Upper lobe of right lung (tissue), 1 donor: Measurements from ENCODE around the gene IGSF23. TPM values are rescaled to one million over a fixed set of nuclear protein-coding genes. Genes with fewer than 3 reads are reported as not detected.

Source experiments
- ATAC-seq: fragments of 200-7000 bp; cut with Tn5 transposase; one replicate; pipeline ENCODE4 v1.9.1; 2020; ENCODE audit warnings: mild to moderate bottlenecking, moderate library complexity
- DNase-seq: peaks from one replicate; pipeline ENCODE4 v3.0.0-alpha.2; 2020
- H3K27ac ChIP-seq: fragments of 200-600 bp; one replicate; pipeline ENCODE4 v1.8.0; 2022
- H3K27me3 ChIP-seq: fragments of 200-600 bp; one replicate; pipeline ENCODE4 v1.8.0; 2022; ENCODE audit warnings: mild to moderate bottlenecking
- H3K36me3 ChIP-seq: fragments of 200-600 bp; one replicate; pipeline ENCODE4 v1.8.0; 2022
- H3K4me1 ChIP-seq: fragments of 200-600 bp; one replicate; pipeline ENCODE4 v1.8.0; 2022
- H3K4me3 ChIP-seq: fragments of 200-600 bp; one replicate; pipeline ENCODE4 v1.8.0; 2022; ENCODE audit warnings: mild to moderate bottlenecking
- H3K9me3 ChIP-seq: fragments of 200-600 bp; one replicate; pipeline ENCODE4 v1.8.0; 2022
- intact Hi-C: fragments of 100-400 bp; cut with DNase I; formaldehyde crosslinking; loops from one replicate; pipeline ENCODE4 v1.11.0; 2022
- total RNA-seq: library from RNA; stranded (reverse); fragmentation: NEBNext Ultra II Directional; extraction: Animal tissue kit (Norgen Biotek cat#: 25700); gene quantifications from one replicate; pipeline ENCODE4 v1.2.1, GENCODE V29; 2021
- TF ChIP-seq, protein P1 (sequence below): fragments of 200-600 bp; IDR thresholded peaks from one replicate; pipeline ENCODE4 v1.8.0; 2022; ENCODE audit warnings: antibody characterized with exemption
- donor health status: DM: no; HTN: yes; CAD: no; lungs with severe emphysema.

IGSF23 gene
- total RNA-seq, 1 donor from 2014 or later: not detected

DNA sequence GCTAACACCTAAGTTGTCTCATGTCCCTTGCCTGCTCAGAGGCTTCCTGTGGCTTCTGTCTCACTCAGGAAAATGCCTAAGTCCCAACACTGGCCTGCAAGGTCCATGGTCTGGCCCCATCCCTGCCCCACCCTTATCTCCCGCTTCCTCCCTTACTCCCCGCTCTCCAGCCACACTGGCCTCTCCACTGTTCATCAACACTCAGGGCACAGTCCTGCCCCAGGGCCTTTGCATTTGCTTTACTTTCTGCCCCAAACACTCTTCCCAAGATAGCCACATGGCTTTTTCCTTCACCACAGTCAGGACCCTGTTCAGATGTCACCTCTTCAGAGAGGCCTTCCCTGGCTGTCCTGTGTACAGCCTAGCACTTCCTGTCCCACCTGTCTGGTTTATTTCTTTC lies 32.1 kb upstream of the IGSF23 start:
- ATAC-seq (no peak), DNase-seq (no peak)
- Histone ChIP-seq H3K27me3 (no peaks in the 10 kb centered on the region), H3K4me1 (no peaks in the 10 kb centered on the region), H3K27ac (no peak overlapping the region), H3K4me3 (no peak overlapping the region), H3K36me3 (no peaks in the 10 kb centered on the region), H3K9me3 (no peaks in the 10 kb centered on the region)
- intact Hi-C loops: no loop called here
- TF ChIP-seq, protein P1, sequence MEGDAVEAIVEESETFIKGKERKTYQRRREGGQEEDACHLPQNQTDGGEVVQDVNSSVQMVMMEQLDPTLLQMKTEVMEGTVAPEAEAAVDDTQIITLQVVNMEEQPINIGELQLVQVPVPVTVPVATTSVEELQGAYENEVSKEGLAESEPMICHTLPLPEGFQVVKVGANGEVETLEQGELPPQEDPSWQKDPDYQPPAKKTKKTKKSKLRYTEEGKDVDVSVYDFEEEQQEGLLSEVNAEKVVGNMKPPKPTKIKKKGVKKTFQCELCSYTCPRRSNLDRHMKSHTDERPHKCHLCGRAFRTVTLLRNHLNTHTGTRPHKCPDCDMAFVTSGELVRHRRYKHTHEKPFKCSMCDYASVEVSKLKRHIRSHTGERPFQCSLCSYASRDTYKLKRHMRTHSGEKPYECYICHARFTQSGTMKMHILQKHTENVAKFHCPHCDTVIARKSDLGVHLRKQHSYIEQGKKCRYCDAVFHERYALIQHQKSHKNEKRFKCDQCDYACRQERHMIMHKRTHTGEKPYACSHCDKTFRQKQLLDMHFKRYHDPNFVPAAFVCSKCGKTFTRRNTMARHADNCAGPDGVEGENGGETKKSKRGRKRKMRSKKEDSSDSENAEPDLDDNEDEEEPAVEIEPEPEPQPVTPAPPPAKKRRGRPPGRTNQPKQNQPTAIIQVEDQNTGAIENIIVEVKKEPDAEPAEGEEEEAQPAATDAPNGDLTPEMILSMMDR: no peak

- DNase-seq (peak; percentile 71), ATAC-seq (peak; percentile 72)
- Histone ChIP-seq H3K36me3 (no peaks in the 10 kb centered on the region), H3K4me1 (no peaks in the 10 kb centered on the region), H3K27me3 (no peaks in the 10 kb centered on the region), H3K9me3 (no peaks in the 10 kb centered on the region), H3K4me3 (no peak overlapping the region), H3K27ac (no peak overlapping the region)
- intact Hi-C loops: no loop called here
- TF ChIP-seq, protein P1: peak; percentile 59
Observed at GRCh38 chr19:44582581-44583265, 30.6 kb upstream of the IGSF23 start.

GRCh38 chr19:44585371-44586133 lies 27.8 kb upstream of the IGSF23 start:
- Histone ChIP-seq H3K27me3 (no peaks in the 10 kb centered on the region), H3K36me3 (no peaks in the 10 kb centered on the region), H3K27ac (no peak overlapping the region), H3K9me3 (no peaks in the 10 kb centered on the region), H3K4me1 (no peaks in the 10 kb centered on the region), H3K4me3 (no peak overlapping the region)
- TF ChIP-seq, protein P1: no peak
- ATAC-seq (no peak), DNase-seq (no peak)
- intact Hi-C loops: no loop called here

DNA sequence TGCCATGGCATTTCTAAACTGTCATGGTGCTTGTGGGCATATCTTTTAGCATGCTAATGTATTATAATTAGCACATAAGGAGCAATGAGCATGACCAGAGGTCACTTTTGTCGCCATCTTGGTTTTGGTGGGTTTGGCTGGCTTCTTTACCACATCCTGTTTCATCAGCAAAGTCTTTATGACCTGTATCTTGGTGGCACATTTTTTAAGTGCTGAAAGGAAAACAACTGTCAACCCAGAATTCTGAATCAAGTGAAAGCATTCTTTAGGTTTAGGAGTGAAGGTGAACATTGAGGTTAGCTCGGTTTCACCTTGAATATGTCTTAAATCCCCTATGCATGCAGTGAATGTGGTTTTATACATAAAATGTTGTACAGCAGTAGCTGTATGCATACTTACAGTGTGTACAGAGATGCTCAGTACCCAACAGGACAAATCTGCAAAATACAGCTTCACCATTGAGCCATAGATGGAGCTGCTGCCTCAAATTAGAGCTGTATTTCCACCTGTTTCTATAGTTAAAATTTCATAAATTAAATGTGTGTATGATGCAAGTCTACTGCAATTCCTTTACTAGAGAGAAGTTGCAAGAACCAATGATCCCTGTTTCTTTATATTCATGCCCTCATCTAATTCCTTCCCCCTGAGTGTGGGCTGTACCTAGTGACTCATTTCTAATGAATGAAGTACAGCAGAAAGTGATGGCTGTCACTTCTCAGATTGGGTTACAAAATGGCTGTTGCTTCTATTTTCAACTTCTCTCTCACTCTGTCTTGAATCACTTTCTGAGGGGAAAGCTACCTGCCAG lies 25.2 kb upstream of the IGSF23 start:
- intact Hi-C loops: no loop called here
- TF ChIP-seq, protein P1: no peak

GRCh38 chr19:44588771-44589112 lies 24.6 kb upstream of the IGSF23 start:
- ATAC-seq: no peak
- Histone ChIP-seq H3K27me3 (no peaks in the 10 kb centered on the region), H3K27ac (no peak overlapping the region), H3K36me3 (no peaks in the 10 kb centered on the region), H3K4me1 (peaks cover 9% of the 10 kb centered on the region), H3K4me3 (no peak overlapping the region), H3K9me3 (no peaks in the 10 kb centered on the region)
- intact Hi-C loops: no loop called here
- no peak for DNase-seq
- TF ChIP-seq, protein P1: no peak

More for the DNA sequence above, 25.2 kb upstream of the IGSF23 start:
- peaks cover 6% of the 10 kb centered on the region for H3K4me1 ChIP-seq
- DNase-seq (no peak), ATAC-seq (peak; percentile 85)
- H3K27me3 ChIP-seq: no peaks in the 10 kb centered on the region
- no peak overlapping the region for H3K4me3 ChIP-seq
- H3K9me3 ChIP-seq: no peaks in the 10 kb centered on the region
- no peaks in the 10 kb centered on the region for H3K36me3 ChIP-seq
- H3K27ac ChIP-seq: no peak overlapping the region
